ENCODE data around the gene AGBL2. TPM values are rescaled to one million over a fixed set of nuclear protein-coding genes. Genes with fewer than 3 reads are reported as not detected.

AGBL2 gene
- polyA plus RNA-seq, 1 donor from 2014 or later, result not detected

DNA sequence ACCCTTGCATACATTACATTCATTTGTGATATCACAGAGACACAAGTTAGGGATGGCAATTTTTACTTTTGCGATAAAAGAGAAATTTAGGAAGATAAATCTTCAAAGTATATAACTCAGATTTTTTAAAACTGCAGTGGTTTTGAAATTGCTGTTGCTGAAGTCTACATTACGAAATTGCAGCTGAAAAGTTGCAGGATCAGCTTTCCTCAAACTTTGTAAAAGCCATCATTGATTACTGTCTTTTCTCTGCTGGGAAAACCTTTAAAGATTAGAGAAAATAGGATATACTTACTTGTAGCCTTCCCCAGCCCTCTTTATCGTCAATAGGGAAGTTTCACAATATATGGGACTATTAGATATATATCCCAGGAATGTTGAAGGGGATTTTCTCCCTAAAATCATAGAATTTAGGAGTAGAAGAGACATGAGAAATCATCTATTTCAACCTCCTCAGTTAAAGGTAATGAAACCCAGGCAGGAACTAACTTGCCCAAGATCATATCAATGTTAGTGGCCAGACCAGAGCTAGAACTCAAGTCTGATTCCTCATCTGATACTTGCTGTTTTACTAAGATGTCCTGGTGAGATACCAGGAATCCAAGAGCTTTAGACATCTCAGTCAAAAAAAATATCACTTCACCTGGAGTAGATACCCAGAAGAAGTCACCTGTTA lies 10.4 kb upstream of the AGBL2 start:
- H3K27me3 ChIP-seq (ENCODE audit: insufficient read depth, low read depth, low read length), result no peaks in the 10 kb centered on the region

DNA sequence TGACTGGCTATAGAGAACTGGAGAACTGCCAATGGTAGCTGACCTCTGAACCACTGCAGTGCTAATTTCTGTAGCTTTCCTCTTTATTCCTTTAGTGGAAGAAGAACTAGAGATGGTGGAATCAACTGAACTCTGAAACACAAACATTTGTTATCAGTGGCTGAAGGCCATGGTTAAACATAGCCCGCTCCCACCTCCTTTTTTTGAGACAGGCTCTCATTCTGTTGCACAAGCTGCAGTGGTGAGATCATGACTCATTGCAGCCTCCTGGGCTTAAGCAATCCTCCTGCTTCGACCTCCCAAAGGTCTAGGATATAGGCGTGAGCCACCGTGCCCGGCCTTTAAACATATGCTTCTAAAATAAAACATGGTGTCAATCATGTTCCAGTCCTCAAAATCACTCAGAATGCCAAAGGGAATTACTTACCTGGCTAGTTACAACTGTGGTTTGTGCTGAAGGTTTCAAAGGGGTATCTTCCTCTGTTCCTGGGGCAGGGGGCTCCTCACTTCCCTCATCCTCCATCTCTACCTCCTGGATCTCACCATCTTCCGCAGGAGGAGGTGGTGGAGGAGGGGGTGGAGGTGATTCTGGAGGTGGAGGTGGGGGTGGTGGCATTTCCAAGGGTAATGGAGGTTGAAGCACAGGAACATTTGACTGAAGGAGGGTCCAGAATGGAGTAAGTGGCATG lies 9.0 kb upstream of the AGBL2 start:
- TF ChIP-seq, protein P1, sequence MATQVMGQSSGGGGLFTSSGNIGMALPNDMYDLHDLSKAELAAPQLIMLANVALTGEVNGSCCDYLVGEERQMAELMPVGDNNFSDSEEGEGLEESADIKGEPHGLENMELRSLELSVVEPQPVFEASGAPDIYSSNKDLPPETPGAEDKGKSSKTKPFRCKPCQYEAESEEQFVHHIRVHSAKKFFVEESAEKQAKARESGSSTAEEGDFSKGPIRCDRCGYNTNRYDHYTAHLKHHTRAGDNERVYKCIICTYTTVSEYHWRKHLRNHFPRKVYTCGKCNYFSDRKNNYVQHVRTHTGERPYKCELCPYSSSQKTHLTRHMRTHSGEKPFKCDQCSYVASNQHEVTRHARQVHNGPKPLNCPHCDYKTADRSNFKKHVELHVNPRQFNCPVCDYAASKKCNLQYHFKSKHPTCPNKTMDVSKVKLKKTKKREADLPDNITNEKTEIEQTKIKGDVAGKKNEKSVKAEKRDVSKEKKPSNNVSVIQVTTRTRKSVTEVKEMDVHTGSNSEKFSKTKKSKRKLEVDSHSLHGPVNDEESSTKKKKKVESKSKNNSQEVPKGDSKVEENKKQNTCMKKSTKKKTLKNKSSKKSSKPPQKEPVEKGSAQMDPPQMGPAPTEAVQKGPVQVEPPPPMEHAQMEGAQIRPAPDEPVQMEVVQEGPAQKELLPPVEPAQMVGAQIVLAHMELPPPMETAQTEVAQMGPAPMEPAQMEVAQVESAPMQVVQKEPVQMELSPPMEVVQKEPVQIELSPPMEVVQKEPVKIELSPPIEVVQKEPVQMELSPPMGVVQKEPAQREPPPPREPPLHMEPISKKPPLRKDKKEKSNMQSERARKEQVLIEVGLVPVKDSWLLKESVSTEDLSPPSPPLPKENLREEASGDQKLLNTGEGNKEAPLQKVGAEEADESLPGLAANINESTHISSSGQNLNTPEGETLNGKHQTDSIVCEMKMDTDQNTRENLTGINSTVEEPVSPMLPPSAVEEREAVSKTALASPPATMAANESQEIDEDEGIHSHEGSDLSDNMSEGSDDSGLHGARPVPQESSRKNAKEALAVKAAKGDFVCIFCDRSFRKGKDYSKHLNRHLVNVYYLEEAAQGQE (IDR thresholded peaks at IDR 0.05; ENCODE audit: borderline replicate concordance), result no peak
- TF ChIP-seq, protein P2, sequence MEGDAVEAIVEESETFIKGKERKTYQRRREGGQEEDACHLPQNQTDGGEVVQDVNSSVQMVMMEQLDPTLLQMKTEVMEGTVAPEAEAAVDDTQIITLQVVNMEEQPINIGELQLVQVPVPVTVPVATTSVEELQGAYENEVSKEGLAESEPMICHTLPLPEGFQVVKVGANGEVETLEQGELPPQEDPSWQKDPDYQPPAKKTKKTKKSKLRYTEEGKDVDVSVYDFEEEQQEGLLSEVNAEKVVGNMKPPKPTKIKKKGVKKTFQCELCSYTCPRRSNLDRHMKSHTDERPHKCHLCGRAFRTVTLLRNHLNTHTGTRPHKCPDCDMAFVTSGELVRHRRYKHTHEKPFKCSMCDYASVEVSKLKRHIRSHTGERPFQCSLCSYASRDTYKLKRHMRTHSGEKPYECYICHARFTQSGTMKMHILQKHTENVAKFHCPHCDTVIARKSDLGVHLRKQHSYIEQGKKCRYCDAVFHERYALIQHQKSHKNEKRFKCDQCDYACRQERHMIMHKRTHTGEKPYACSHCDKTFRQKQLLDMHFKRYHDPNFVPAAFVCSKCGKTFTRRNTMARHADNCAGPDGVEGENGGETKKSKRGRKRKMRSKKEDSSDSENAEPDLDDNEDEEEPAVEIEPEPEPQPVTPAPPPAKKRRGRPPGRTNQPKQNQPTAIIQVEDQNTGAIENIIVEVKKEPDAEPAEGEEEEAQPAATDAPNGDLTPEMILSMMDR (IDR thresholded peaks at IDR 0.05; ENCODE audit: poor library complexity, severe bottlenecking), result no peak
- no peak for TF ChIP-seq POLR2AphosphoS5 (IDR thresholded peaks at IDR 0.05)
- no peak for TF ChIP-seq RAD21 (conservative IDR thresholded peaks at IDR 0.05)
- TF ChIP-seq EP300 (conservative IDR thresholded peaks at IDR 0.05; ENCODE audit: poor library complexity, severe bottlenecking), result no peak
- TF ChIP-seq EZH2 (IDR thresholded peaks at IDR 0.05; ENCODE audit: borderline replicate concordance, insufficient read depth, low read length, poor library complexity, severe bottlenecking), result no peak
- no peak for TF ChIP-seq MXI1 (conservative IDR thresholded peaks at IDR 0.05; ENCODE audit: poor library complexity, severe bottlenecking)
- no peak for TF ChIP-seq TAF1 (IDR thresholded peaks at IDR 0.05; ENCODE audit: low read depth)
- TF ChIP-seq SMC3 (conservative IDR thresholded peaks at IDR 0.05; ENCODE audit: poor library complexity), result no peak
- Histone ChIP-seq H2AFZ (ENCODE audit: low read depth, low read length) (no peak overlapping the region), H3K36me3 (ENCODE audit: insufficient read depth, low read length) (peaks cover 6% of the 10 kb centered on the region), H3K9me2 (ENCODE audit: insufficient read depth, low read length) (no peaks in the 10 kb centered on the region), H4K20me1 (ENCODE audit: insufficient read depth) (no peaks in the 10 kb centered on the region), H3K9me3 (ENCODE audit: low read length) (no peaks in the 10 kb centered on the region), H3K79me2 (replicated peaks; ENCODE audit: insufficient read depth, low read length) (no peaks in the 10 kb centered on the region), H3K4me2 (ENCODE audit: low read length) (no peak overlapping the region), H3K9ac (ENCODE audit: low read length) (no peak overlapping the region), H3K27me3 (ENCODE audit: insufficient read depth, low read depth, low read length) (no peaks in the 10 kb centered on the region), H3K27ac (ENCODE audit: low read length) (no peak overlapping the region), H3F3A (ENCODE audit: insufficient read depth, low read length, poor library complexity, severe bottlenecking) (no peaks in the 10 kb centered on the region), H3K4me3 (ENCODE audit: low read length) (no peak overlapping the region)

More for the DNA sequence above, 10.4 kb upstream of the AGBL2 start:
- H3F3A ChIP-seq (ENCODE audit: insufficient read depth, low read length, poor library complexity, severe bottlenecking), result no peaks in the 10 kb centered on the region
- no peaks in the 10 kb centered on the region for H4K20me1 ChIP-seq (ENCODE audit: insufficient read depth)
- no peaks in the 10 kb centered on the region for H3K36me3 ChIP-seq (ENCODE audit: insufficient read depth, low read length)
- H3K79me2 ChIP-seq (replicated peaks; ENCODE audit: insufficient read depth, low read length), result no peaks in the 10 kb centered on the region
- no peak overlapping the region for H2AFZ ChIP-seq (ENCODE audit: low read depth, low read length)
- H3K9me3 ChIP-seq (ENCODE audit: low read length), result no peaks in the 10 kb centered on the region
- no peak overlapping the region for H3K4me2 ChIP-seq (ENCODE audit: low read length)
- no peak overlapping the region for H3K4me3 ChIP-seq (ENCODE audit: low read length)
- TF ChIP-seq RAD21 (conservative IDR thresholded peaks at IDR 0.05), result no peak
- H3K9ac ChIP-seq (ENCODE audit: low read length), result no peak overlapping the region
- no peak overlapping the region for H3K27ac ChIP-seq (ENCODE audit: low read length)
- H3K9me2 ChIP-seq (ENCODE audit: insufficient read depth, low read length), result no peaks in the 10 kb centered on the region
